B cell (primary cell): ENCODE measurements around the gene PTH1R. TPM values are rescaled to one million over a fixed set of nuclear protein-coding genes. Genes with fewer than 3 reads are reported as not detected.

Source experiments
- ATAC-seq: fragments of 200-7000 bp; cut with Tn5 transposase; one replicate; pipeline ENCODE4 v1.10.0; 2021; ENCODE audit warnings: low read depth, mild to moderate bottlenecking, moderate number of reproducible peaks, moderate library complexity
- CTCF ChIA-PET: fragments of 350-600 bp; sonication (Branson Sonifier 250); formaldehyde crosslinking; loops from one replicate; lab custom pipeline; 2021; ENCODE audit warnings: antibody characterized with exemption, inconsistent platforms; lab: Charles Lee
- POLR2A ChIA-PET: fragments of 350-600 bp; sonication (Branson Sonifier 250); formaldehyde crosslinking; loops from one replicate; lab custom pipeline; 2021; ENCODE audit warnings: antibody characterized with exemption; lab: Charles Lee
- DNase-seq: peaks from one replicate; pipeline ENCODE4 v3.0.0; 2013
- H2AFZ ChIP-seq: 2 replicates; pipeline ENCODE4 v1.6.1; 2012; ENCODE audit warnings: mild to moderate bottlenecking, low read depth, low read length; ENCODE audit not compliant: insufficient read depth, poor library complexity, severe bottlenecking
- H3K27ac ChIP-seq, 2 donors: 1 replicate in 1 of 2; 2 replicates in 1 of 2; pipeline ENCODE4 v1.5.1; 2012 to 2013; ENCODE audit warnings: low read length in 2 of 2, mild to moderate bottlenecking in 2 of 2, moderate library complexity in 1 of 2
- H3K27me3 ChIP-seq, 4 experiments: fragments of 200-600 bp in 1 of 4; sonication (generic) in 1 of 4; replicated peaks in 1 of 4; 1 replicate in 2 of 4; 2 replicates in 2 of 4; pipeline versions ENCODE4 v1.6.1 to v1.7.0; 2013 to 2016; ENCODE audit warnings: low read length in 3 of 4, mild to moderate bottlenecking in 2 of 4, mixed read lengths in 1 of 4, moderate library complexity in 1 of 4; ENCODE audit not compliant: insufficient read depth in 4 of 4, control insufficient read depth in 3 of 4; ENCODE audit errors: control extremely low read depth in 1 of 4
- H3K36me3 ChIP-seq, 2 experiments: replicated peaks in 1 of 2; 1 replicate in 1 of 2; 2 replicates in 1 of 2; pipeline versions ENCODE4 v1.6.1 to v1.7.1; 2013; ENCODE audit warnings: low read length in 1 of 2; ENCODE audit not compliant: insufficient read depth in 2 of 2, control insufficient read depth in 1 of 2; ENCODE audit errors: control extremely low read depth in 1 of 2, extremely low read depth in 1 of 2
- H3K4me1 ChIP-seq, 2 donors: fragments of 200-600 bp in 1 of 2; sonication (generic) in 1 of 2; 1 replicate in 1 of 2; 2 replicates in 1 of 2; pipeline versions ENCODE4 v1.5.1 to v1.6.1; 2013 to 2017; ENCODE audit warnings: low read length in 2 of 2; ENCODE audit not compliant: control insufficient read depth in 2 of 2, insufficient read depth in 2 of 2
- H3K4me2 ChIP-seq: replicated peaks from 2 replicates; pipeline ENCODE3; 2012; ENCODE audit warnings: mild to moderate bottlenecking, low read depth, low read length; ENCODE audit not compliant: poor library complexity, severe bottlenecking
- H3K4me3 ChIP-seq, 5 experiments: fragments of 200-600 bp in 1 of 5; sonication (generic) in 1 of 5; 1 replicate in 3 of 5; 2 replicates in 2 of 5; pipeline versions ENCODE4 v1.5.1 to v1.7.0; 2011 to 2016; ENCODE audit warnings: low read length in 4 of 5, mild to moderate bottlenecking in 4 of 5, low read depth in 2 of 5, control low read depth in 1 of 5, moderate library complexity in 1 of 5; ENCODE audit not compliant: insufficient read depth in 1 of 5; ENCODE audit errors: control extremely low read depth in 1 of 5, extremely low read depth in 1 of 5
- H3K79me2 ChIP-seq: fragments of 200-600 bp; sonication (generic); one replicate; pipeline ENCODE4 v1.6.0; 2016; ENCODE audit warnings: low read length; ENCODE audit not compliant: control insufficient read depth, insufficient read depth
- H3K9ac ChIP-seq: fragments of 200-600 bp; sonication (generic); 2 replicates; pipeline ENCODE4 v1.6.1; 2017; ENCODE audit warnings: mild to moderate bottlenecking, low read length, moderate library complexity
- H3K9me3 ChIP-seq, 3 donors: one replicate each; pipeline versions ENCODE4 v1.6.1 to v1.7.1; 2013; ENCODE audit warnings: low read length in 2 of 3; ENCODE audit not compliant: control insufficient read depth in 2 of 3, insufficient read depth in 1 of 3; ENCODE audit errors: control extremely low read depth in 1 of 3
- H4K20me1 ChIP-seq: 2 replicates; pipeline ENCODE4 v1.6.0; 2012; ENCODE audit warnings: mild to moderate bottlenecking, low read length; ENCODE audit not compliant: insufficient read depth, control insufficient read depth, poor library complexity, severe bottlenecking
- H3K27ac Mint-ChIP-seq: one replicate; pipeline ENCODE4 v1.8.0; 2021; ENCODE audit warnings: mixed read lengths
- H3K27me3 Mint-ChIP-seq: one replicate; pipeline ENCODE4 v1.8.0; 2021; ENCODE audit warnings: mixed read lengths
- H3K4me1 Mint-ChIP-seq: one replicate; pipeline ENCODE4 v1.8.0; 2021; ENCODE audit warnings: mixed read lengths
- H3K4me3 Mint-ChIP-seq: one replicate; pipeline ENCODE4 v1.8.0; 2021; ENCODE audit warnings: mixed read lengths
- H3K9me3 Mint-ChIP-seq: one replicate; pipeline ENCODE4 v1.8.0; 2022; ENCODE audit warnings: mixed read lengths; ENCODE audit not compliant: insufficient read depth
- CTCF ChIP-seq: fragments of 200-600 bp; IDR thresholded peaks from one replicate; pipeline ENCODE4 v1.8.0; 2022; ENCODE audit warnings: antibody characterized with exemption, mild to moderate bottlenecking
- EZH2 ChIP-seq: IDR thresholded peaks from 2 replicates; pipeline ENCODE4 v1.6.1; 2012; ENCODE audit warnings: borderline replicate concordance, low read depth, mild to moderate bottlenecking, moderate library complexity, low read length; ENCODE audit not compliant: insufficient read depth, poor library complexity, severe bottlenecking
- WGBS: methylation state at CpG from one replicate; pipeline ENCODE4 v1.1.5; 2013; ENCODE audit warnings: missing lambda C conversion rate; ENCODE audit not compliant: insufficient coverage; 5-methylcytosine and 5-hydroxymethylcytosine counted together
- intact Hi-C: fragments of 100-400 bp; cut with micrococcal nuclease; formaldehyde crosslinking; loops from one replicate; pipeline ENCODE4 v1.10.0; 2022
- polyA plus RNA-seq: library from polyadenylated mRNA; depleted of rRNA; stranded (reverse); fragments of >200 nt; gene quantifications from 2 replicates; pipeline ENCODE4 v1.2.3, GENCODE V29; 2012
- total RNA-seq, 2 donors: library from RNA; stranded (reverse); fragments of 120-200 nt in 1 of 2; gene quantifications; 1 replicate in 1 of 2; 2 replicates in 1 of 2; pipeline versions ENCODE4 v1.2.3 to v1.2.4, GENCODE V29; 2013 to 2022

Gene PTH1R
- total and polyA plus RNA-seq, 2 donors (not counting 1 experiment from before 2014, with no cell fraction given), result not detected

- peak overlapping the region; percentile 89 for H3K4me2 ChIP-seq
- H2AFZ ChIP-seq, result peak overlapping the region; percentile 47
- Mint-ChIP-seq H3K27me3 (no peaks in the 10 kb centered on the region), H3K4me1 (peaks cover 89% of the 10 kb centered on the region), H3K27ac (peak overlapping the region; percentile 86), H3K4me3 (peak overlapping the region; percentile 79), H3K9me3 (peaks cover 3% of the 10 kb centered on the region)
- POLR2A ChIA-PET, result interaction anchor here (1.2 to 2.9 kb wide), 8 partner anchors 9 to 60 kb away, joined by 4 to 15 read pairs (median 4); partner anchors contain the start of genes CCDC12 and NBEAL2
- 9% methylated on average over 10 of the region's 15 CpGs for WGBS
- peaks cover 90 to 93% of the 10 kb centered on the region in 2 donors for H3K4me1 ChIP-seq
- intact Hi-C loops, result loop anchor here (1.0 to 10.0 kb wide), 5 partner anchors 18 to 398 kb away; partner anchors contain the start of genes KIF9, KLHL18, NBEAL2 and SETD2
- TF ChIP-seq CTCF, result no peak
- no peak for TF ChIP-seq EZH2
- H3K27ac ChIP-seq, result peak overlapping the region; percentile 85 to 92
- DNase-seq (peak; percentile 88), ATAC-seq (peak; percentile 61)
- peaks cover 2 to 9% (median 7%) of the 10 kb centered on the region in 3 donors for H3K9me3 ChIP-seq
- H3K36me3 ChIP-seq, result peaks cover 4 to 41% of the 10 kb centered on the region in 2 experiments
- no peaks in the 10 kb centered on the region for H3K27me3 ChIP-seq
- peaks cover 21% of the 10 kb centered on the region for H4K20me1 ChIP-seq
- CTCF ChIA-PET, result interaction anchor here (0.7 to 13.6 kb wide), 10 partner anchors 10 to 90 kb away, joined by 3 to 146 read pairs (median 4); partner anchors contain the start of gene NBEAL2
- peak overlapping the region in 4 of 5 experiments; percentile 35 to 56 (median 48) for H3K4me3 ChIP-seq
- H3K79me2 ChIP-seq, result peaks cover 66% of the 10 kb centered on the region
- H3K9ac ChIP-seq, result peak overlapping the region; percentile 61
Measured at GRCh38 chr3:46926871-46927717, 49.6 kb downstream of the PTH1R start.
